ENCODE data around the gene COP1. TPM values are rescaled to one million over a fixed set of nuclear protein-coding genes. Genes with fewer than 3 reads are reported as not detected.
A peak's percentile ranks its signal among the peaks of the same experiment; 100 is the strongest.
"Not testable (repeated sequence)": the region's sequence is repeated elsewhere in the genome, so short reads cannot be mapped to it uniquely, and the experiment has no call there.

COP1 gene
- 28.0 and 38.6 TPM in 2 replicates for total RNA-seq (2014; rRNA removed; shearing (Covaris generic))
- 38.0 and 38.5 TPM in 2 replicates for polyA plus RNA-seq (2015; cell fraction: cytosol; rRNA removed)
- 29.3 and 32.7 TPM in 2 replicates for polyA plus RNA-seq (2015; cell fraction: nucleus; rRNA removed)

- DNase-seq (ENCODE audit: low read depth) = peak; percentile 92
These were observed at the start of gene COP1 for GRCh38 chr1:176206961-176207902. COP1 (minus strand) TSS chr1:176207286; CDS start chr1:176206978, 308 bp downstream.

GRCh38 chr1:176252191-176252590 is 45.1 kb upstream of the COP1 start:
- DNase-seq (ENCODE audit: low read depth) = no peak

- DNase-seq (ENCODE audit: low read depth) = no peak
These were observed 37.8 kb upstream of the COP1 start for GRCh38 chr1:176244851-176245250.

- DNase-seq (ENCODE audit: low read depth) = peak; percentile 23
These were observed 36.7 kb upstream of the COP1 start for GRCh38 chr1:176243746-176244145.

GRCh38 chr1:176241385-176242015 is 34.4 kb upstream of the COP1 start:
- peak; percentile 85 for DNase-seq (ENCODE audit: low read depth)

- DNase-seq (ENCODE audit: low read depth) = not testable (repeated sequence)
These were observed 26.6 kb upstream of the COP1 start for GRCh38 chr1:176233657-176234056.

GRCh38 chr1:176227579-176227978 is 20.5 kb upstream of the COP1 start:
- DNase-seq (ENCODE audit: low read depth) = no peak

GRCh38 chr1:176225911-176226310 is 18.8 kb upstream of the COP1 start:
- DNase-seq (ENCODE audit: low read depth) = no peak

- DNase-seq (ENCODE audit: low read depth) = no peak
These were observed 18.4 kb upstream of the COP1 start for GRCh38 chr1:176225479-176225875.

GRCh38 chr1:176222196-176222595 is 15.1 kb upstream of the COP1 start:
- DNase-seq (ENCODE audit: low read depth) = peak; percentile 34

- no peak for DNase-seq (ENCODE audit: low read depth)
These were observed 13.1 kb upstream of the COP1 start for GRCh38 chr1:176220100-176220689.

- no peak for DNase-seq (ENCODE audit: low read depth)
These were observed 10.5 kb upstream of the COP1 start for GRCh38 chr1:176217461-176218099.

- DNase-seq (ENCODE audit: low read depth) = no peak
These were observed 8.9 kb upstream of the COP1 start for GRCh38 chr1:176216031-176216430.

GRCh38 chr1:176211396-176212165 is 4.5 kb upstream of the COP1 start:
- no peak for DNase-seq (ENCODE audit: low read depth)

- no peak for DNase-seq (ENCODE audit: low read depth)
These were observed 948 bp upstream of the COP1 start for GRCh38 chr1:176208034-176208433.

- peak; percentile 40 for DNase-seq (ENCODE audit: low read depth)
These were observed 803 bp downstream of the COP1 start for GRCh38 chr1:176206006-176206960.

GRCh38 chr1:176205332-176205914 is 1.7 kb downstream of the COP1 start:
- peak; percentile 10 for DNase-seq (ENCODE audit: low read depth)

- DNase-seq (ENCODE audit: low read depth) = not testable (repeated sequence)
These were observed 2.4 kb downstream of the COP1 start for GRCh38 chr1:176204655-176205054.

GRCh38 chr1:176203735-176204134 is 3.4 kb downstream of the COP1 start:
- DNase-seq (ENCODE audit: low read depth) = no peak

Measured in HT1080 (cell line).